ENCODE results near the gene RUNX1. TPM values are rescaled to one million over a fixed set of nuclear protein-coding genes. Genes with fewer than 3 reads are reported as not detected.

RUNX1 gene
- total RNA-seq, 2 donors from 2014 or later, result 21.3 to 23.0 TPM

GRCh38 chr21:35026153-35026500 is 23.0 kb downstream of the RUNX1 start:
- Histone ChIP-seq H3K36me3 (no peaks in the 10 kb centered on the region), H3K9me3 (no peaks in the 10 kb centered on the region), H3K27me3 (no peaks in the 10 kb centered on the region), H3K4me1 (peaks cover 14% of the 10 kb centered on the region), H3K9ac (ENCODE audit: low read depth in 2 of 2, low read length in 2 of 2) (no peak overlapping the region), H3K4me3 (no peak overlapping the region), H3K27ac (peak overlapping the region; percentile 61)
- intact Hi-C loops (cut with DNase I), result loop anchor here (10.0 kb wide), 1 partner anchor 131 kb away; no protein-coding TSS in a partner anchor
- TF ChIP-seq CTCF (IDR thresholded peaks at IDR 0.05), result no peak
- DNase-seq, result no peak

GRCh38 chr21:35025206-35026152 is 23.6 kb downstream of the RUNX1 start:
- Histone ChIP-seq H3K9me3 (no peaks in the 10 kb centered on the region), H3K27me3 (no peaks in the 10 kb centered on the region), H3K4me1 (peaks cover 16% of the 10 kb centered on the region), H3K36me3 (no peaks in the 10 kb centered on the region), H3K9ac (ENCODE audit: low read depth in 2 of 2, low read length in 2 of 2) (no peak overlapping the region), H3K4me3 (no peak overlapping the region), H3K27ac (peak overlapping the region; percentile 61)
- TF ChIP-seq CTCF (IDR thresholded peaks at IDR 0.05), result no peak
- DNase-seq, result no peak
- intact Hi-C loops (cut with DNase I), result loop anchor here (10.0 kb wide), 1 partner anchor 131 kb away; no protein-coding TSS in a partner anchor

- intact Hi-C loops (cut with DNase I), result loop anchor here (10.0 kb wide), 1 partner anchor 130 kb away; no protein-coding TSS in a partner anchor
- no peak for DNase-seq
- no peaks in the 10 kb centered on the region for H3K36me3 ChIP-seq
- no peak for TF ChIP-seq CTCF (IDR thresholded peaks at IDR 0.05)
- H3K4me3 ChIP-seq, result no peak overlapping the region
- peaks cover 22% of the 10 kb centered on the region for H3K4me1 ChIP-seq
- no peaks in the 10 kb centered on the region for H3K9me3 ChIP-seq
- no peaks in the 10 kb centered on the region for H3K27me3 ChIP-seq
- no peak overlapping the region for H3K9ac ChIP-seq (ENCODE audit: low read depth in 2 of 2, low read length in 2 of 2)
- H3K27ac ChIP-seq, result no peak overlapping the region
Observed at GRCh38 chr21:35024513-35024912, 24.6 kb downstream of the RUNX1 start.

- Histone ChIP-seq H3K4me3 (no peak overlapping the region), H3K4me1 (peaks cover 22% of the 10 kb centered on the region), H3K27me3 (no peaks in the 10 kb centered on the region), H3K27ac (no peak overlapping the region), H3K36me3 (no peaks in the 10 kb centered on the region), H3K9me3 (no peaks in the 10 kb centered on the region), H3K9ac (ENCODE audit: low read depth in 2 of 2, low read length in 2 of 2) (no peak overlapping the region)
- TF ChIP-seq CTCF (IDR thresholded peaks at IDR 0.05), result no peak
- no peak for DNase-seq
- intact Hi-C loops (cut with DNase I), result loop anchor here (10.0 kb wide), 1 partner anchor 129 kb away; no protein-coding TSS in a partner anchor
Observed at GRCh38 chr21:35024071-35024420, 25.1 kb downstream of the RUNX1 start.

- no peak overlapping the region for H3K27ac ChIP-seq
Observed at GRCh38 chr21:35023396-35024070, 25.6 kb downstream of the RUNX1 start.

More at GRCh38 chr21:35023396-35024070, 25.6 kb downstream of the RUNX1 start:
- Histone ChIP-seq H3K4me3 (no peak overlapping the region), H3K4me1 (peaks cover 22% of the 10 kb centered on the region), H3K9me3 (no peaks in the 10 kb centered on the region), H3K9ac (ENCODE audit: low read depth in 2 of 2, low read length in 2 of 2) (peak overlapping the region; percentile 31 to 49), H3K27me3 (no peaks in the 10 kb centered on the region), H3K36me3 (no peaks in the 10 kb centered on the region)
- intact Hi-C loops (cut with DNase I), result loop anchor here (10.0 kb wide), 1 partner anchor 129 kb away; no protein-coding TSS in a partner anchor
- DNase-seq, result peak; percentile 58
- no peak for TF ChIP-seq CTCF (IDR thresholded peaks at IDR 0.05)
